GM20000 (cell line): Measurements from ENCODE around the gene PLAC9.
"Not testable (repeated sequence)": the region's sequence is repeated elsewhere in the genome, so short reads cannot be mapped to it uniquely, and the experiment has no call there.

Experiments used
- DNase-seq: peaks from one replicate; pipeline ENCODE4 v3.0.0; 2012; ENCODE audit warnings: low spot score
- CTCF ChIP-seq: IDR thresholded peaks from 2 replicates; pipeline ENCODE4 v1.5.1; 2012; ENCODE audit warnings: mild to moderate bottlenecking, control low read depth; ENCODE audit errors: extremely low read depth, missing control alignments

PLAC9 gene

GRCh38 chr10:80141696-80142460 lies 9.3 kb downstream of the PLAC9 start:
- no peak for TF ChIP-seq CTCF
- DNase-seq: no peak

DNA sequence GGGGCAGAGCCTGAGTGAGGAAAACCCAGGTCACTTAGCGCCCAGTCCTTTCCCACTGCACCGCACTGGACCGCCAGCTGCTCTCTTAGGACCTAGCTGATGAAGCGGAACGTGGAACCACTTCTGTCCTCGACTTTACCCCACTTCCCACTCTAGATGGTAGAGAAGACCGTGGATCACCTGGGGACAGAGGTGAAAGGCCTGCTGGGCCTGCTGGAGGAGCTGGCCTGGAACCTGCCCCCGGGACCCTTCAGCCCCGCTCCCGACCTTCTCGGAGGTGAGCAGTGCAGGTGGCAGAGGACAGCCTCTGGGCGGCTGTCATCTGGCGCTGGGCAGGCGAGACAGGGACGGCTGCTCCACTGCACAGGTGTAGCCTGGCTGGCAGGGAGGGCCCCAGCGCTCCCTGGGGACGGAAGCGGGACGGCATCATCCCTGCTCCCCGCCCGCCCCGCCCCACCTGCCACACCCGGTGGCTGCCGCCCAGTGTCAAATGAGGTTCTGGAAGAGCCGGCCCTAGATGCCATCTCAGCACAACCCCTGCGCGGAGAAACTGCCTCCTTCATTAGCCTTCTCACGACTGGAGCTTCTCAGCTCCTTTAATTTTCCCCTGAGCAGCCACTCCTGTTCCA lies 11.7 kb downstream of the PLAC9 start:
- peak; percentile 53 for DNase-seq
- TF ChIP-seq CTCF: no peak

- no peak for DNase-seq
- no peak for TF ChIP-seq CTCF
Measured at GRCh38 chr10:80144696-80145131, 12.2 kb downstream of the PLAC9 start.

- not testable (repeated sequence) for DNase-seq
Measured at GRCh38 chr10:80145406-80146308, 13.1 kb downstream of the PLAC9 start.

GRCh38 chr10:80146918-80147317 lies 14.4 kb downstream of the PLAC9 start:
- TF ChIP-seq CTCF: no peak
- DNase-seq: no peak

GRCh38 chr10:80148166-80148805 lies 15.8 kb downstream of the PLAC9 start:
- DNase-seq: no peak
- TF ChIP-seq CTCF: no peak

- no peak for TF ChIP-seq CTCF
- no peak for DNase-seq
Measured at GRCh38 chr10:80149123-80149522, 16.6 kb downstream of the PLAC9 start.
